DND-41 (cell line): ENCODE measurements around the gene CENPP.

Experiments used
- ATAC-seq: fragments of 200-7000 bp; cut with Tn5 transposase; 3 replicates; pipeline ENCODE4 v1.9.1; 2021; ENCODE audit warnings: low read depth; ENCODE audit not compliant: insufficient read depth
- DNase-seq: peaks from one replicate; pipeline ENCODE4 v3.0.0-alpha.2; 2020
- H2AFZ ChIP-seq: 2 replicates; pipeline ENCODE4 v1.6.0; 2012; ENCODE audit warnings: low read depth, low read length
- H3K27ac ChIP-seq: 2 replicates; pipeline ENCODE4 v1.5.1; 2012; ENCODE audit warnings: low read length, inconsistent platforms
- H3K27me3 ChIP-seq: fragments of 200-600 bp; sonication (generic); 2 replicates; pipeline ENCODE4 v1.6.0; 2012; ENCODE audit warnings: low read length, mild to moderate bottlenecking, inconsistent platforms; ENCODE audit not compliant: insufficient read depth, poor library complexity
- H3K36me3 ChIP-seq: 2 replicates; pipeline ENCODE4 v1.5.1; 2012; ENCODE audit warnings: low read length, inconsistent platforms; ENCODE audit not compliant: insufficient read depth
- H3K4me1 ChIP-seq: 2 replicates; pipeline ENCODE4 v1.5.1; 2012; ENCODE audit warnings: mild to moderate bottlenecking, low read length; ENCODE audit not compliant: insufficient read depth
- H3K4me2 ChIP-seq: 2 replicates; pipeline ENCODE4 v1.6.0; 2012; ENCODE audit warnings: mild to moderate bottlenecking, moderate library complexity, low read length, inconsistent platforms; ENCODE audit not compliant: insufficient read depth
- H3K4me3 ChIP-seq, 2 experiments: fragments of 200-600 bp in 1 of 2; shearing (Covaris generic) in 1 of 2; 2 replicates each; pipeline ENCODE4 v1.5.1; 2012 to 2016; ENCODE audit warnings: inconsistent platforms in 2 of 2, low read length in 2 of 2, mild to moderate bottlenecking in 2 of 2, low read depth in 1 of 2, moderate library complexity in 1 of 2
- H3K79me2 ChIP-seq: 2 replicates; pipeline ENCODE4 v1.6.0; 2012; ENCODE audit warnings: low read length, inconsistent platforms; ENCODE audit not compliant: insufficient read depth
- H3K9ac ChIP-seq: 2 replicates; pipeline ENCODE4 v1.6.0; 2012; ENCODE audit warnings: low read depth, mild to moderate bottlenecking, inconsistent platforms, low read length, moderate library complexity
- H3K9me3 ChIP-seq: 2 replicates; pipeline ENCODE4 v1.5.1; 2012; ENCODE audit warnings: low read length, moderate library complexity, mild to moderate bottlenecking, inconsistent platforms; ENCODE audit not compliant: insufficient read depth, severe bottlenecking
- H4K20me1 ChIP-seq: 2 replicates; pipeline ENCODE4 v1.6.0; 2012; ENCODE audit warnings: low read length; ENCODE audit not compliant: insufficient read depth
- EZH2 ChIP-seq: IDR thresholded peaks from 3 replicates; pipeline ENCODE4 v1.6.1; 2012; ENCODE audit warnings: borderline replicate concordance, low read depth, mild to moderate bottlenecking, moderate library complexity, low read length, inconsistent platforms; ENCODE audit not compliant: severe bottlenecking
- TF ChIP-seq, protein P1 (sequence below): IDR thresholded peaks from 2 replicates; pipeline ENCODE4 v1.5.1; 2012; ENCODE audit warnings: borderline replicate concordance, low read length, moderate library complexity, mild to moderate bottlenecking; ENCODE audit not compliant: poor library complexity, severe bottlenecking; ENCODE audit errors: extremely low read depth

Gene CENPP

DNA sequence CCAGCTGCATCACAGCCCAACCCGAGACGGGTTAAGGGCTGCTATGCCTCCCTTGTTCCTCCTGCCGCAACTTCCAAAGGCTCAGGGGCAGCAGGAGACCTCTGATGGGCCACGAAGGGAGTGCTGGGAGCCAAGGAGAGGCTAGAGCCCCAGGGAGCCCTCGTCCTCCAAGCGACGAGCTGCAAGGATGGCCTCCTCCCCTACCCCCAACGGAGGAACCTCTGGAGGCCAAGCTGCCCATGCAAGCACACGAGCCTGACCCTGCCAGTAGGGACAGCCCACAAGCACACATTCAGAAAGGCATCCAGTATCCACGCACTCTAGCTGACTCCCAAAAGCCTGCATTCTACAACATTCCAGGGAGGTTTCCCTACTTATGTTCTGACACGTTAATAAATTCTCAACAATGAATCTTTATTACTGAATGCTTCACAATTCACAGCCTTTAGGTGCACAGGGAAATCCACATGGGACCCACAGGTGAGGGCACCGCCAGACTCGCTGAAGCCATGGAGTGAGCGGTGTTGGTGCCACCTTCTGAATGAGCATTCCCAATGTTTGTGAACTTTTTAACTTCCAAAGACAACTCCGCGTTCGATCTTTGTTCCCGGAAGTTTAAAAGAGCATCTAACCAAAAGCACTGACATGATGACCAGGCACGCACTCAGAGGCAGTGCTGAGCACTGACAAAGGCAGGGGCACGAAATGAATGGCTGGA is 315.5 kb downstream of the CENPP start:
- TF ChIP-seq, protein P1, sequence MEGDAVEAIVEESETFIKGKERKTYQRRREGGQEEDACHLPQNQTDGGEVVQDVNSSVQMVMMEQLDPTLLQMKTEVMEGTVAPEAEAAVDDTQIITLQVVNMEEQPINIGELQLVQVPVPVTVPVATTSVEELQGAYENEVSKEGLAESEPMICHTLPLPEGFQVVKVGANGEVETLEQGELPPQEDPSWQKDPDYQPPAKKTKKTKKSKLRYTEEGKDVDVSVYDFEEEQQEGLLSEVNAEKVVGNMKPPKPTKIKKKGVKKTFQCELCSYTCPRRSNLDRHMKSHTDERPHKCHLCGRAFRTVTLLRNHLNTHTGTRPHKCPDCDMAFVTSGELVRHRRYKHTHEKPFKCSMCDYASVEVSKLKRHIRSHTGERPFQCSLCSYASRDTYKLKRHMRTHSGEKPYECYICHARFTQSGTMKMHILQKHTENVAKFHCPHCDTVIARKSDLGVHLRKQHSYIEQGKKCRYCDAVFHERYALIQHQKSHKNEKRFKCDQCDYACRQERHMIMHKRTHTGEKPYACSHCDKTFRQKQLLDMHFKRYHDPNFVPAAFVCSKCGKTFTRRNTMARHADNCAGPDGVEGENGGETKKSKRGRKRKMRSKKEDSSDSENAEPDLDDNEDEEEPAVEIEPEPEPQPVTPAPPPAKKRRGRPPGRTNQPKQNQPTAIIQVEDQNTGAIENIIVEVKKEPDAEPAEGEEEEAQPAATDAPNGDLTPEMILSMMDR, result no peak
- TF ChIP-seq EZH2, result no peak
- Histone ChIP-seq H4K20me1 (0 out of 2 replicates have a peak, but pooled peaks cover 7% of the 10 kb centered on the region), H3K36me3 (peaks cover 88% of the 10 kb centered on the region), H3K79me2 (no peaks in the 10 kb centered on the region), H3K9ac (no peak overlapping the region), H3K27ac (no peak overlapping the region), H3K27me3 (no peaks in the 10 kb centered on the region), H2AFZ (no peak overlapping the region), H3K4me2 (no peak overlapping the region), H3K4me3 (no peak overlapping the region), H3K4me1 (no peaks in the 10 kb centered on the region), H3K9me3 (no peaks in the 10 kb centered on the region)
- no peak for ATAC-seq
- DNase-seq, result no peak

DNA sequence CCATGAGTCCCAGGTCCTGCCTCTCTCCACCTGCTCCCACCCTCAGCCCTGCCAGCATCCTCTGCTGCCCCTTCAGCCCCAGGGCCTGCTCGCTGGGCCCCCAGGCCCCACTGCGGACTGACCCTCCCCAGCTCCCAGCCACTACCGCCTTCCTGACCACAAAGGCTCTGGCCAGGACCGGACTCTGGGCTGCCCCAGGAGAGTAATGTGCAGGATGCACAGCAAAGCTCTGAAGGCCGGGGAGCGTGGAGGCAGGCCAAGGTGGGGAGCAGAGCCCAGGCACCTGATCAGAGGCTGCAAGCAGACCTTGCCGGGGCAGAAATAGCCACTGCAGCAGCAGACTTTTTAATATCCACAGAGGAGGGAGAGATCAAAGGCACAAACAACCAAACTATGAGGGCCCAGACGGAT is 316.3 kb downstream of the CENPP start:
- TF ChIP-seq, protein P1, result no peak
- no peak for TF ChIP-seq EZH2
- Histone ChIP-seq H2AFZ (no peak overlapping the region), H3K4me3 (no peak overlapping the region), H3K36me3 (peaks cover 86% of the 10 kb centered on the region), H3K4me1 (no peaks in the 10 kb centered on the region), H3K9me3 (no peaks in the 10 kb centered on the region), H3K27ac (no peak overlapping the region), H3K27me3 (no peaks in the 10 kb centered on the region), H4K20me1 (0 out of 2 replicates have a peak, but pooled peaks cover 7% of the 10 kb centered on the region), H3K4me2 (no peak overlapping the region), H3K79me2 (no peaks in the 10 kb centered on the region), H3K9ac (no peak overlapping the region)
- ATAC-seq (no peak), DNase-seq (no peak)

DNA sequence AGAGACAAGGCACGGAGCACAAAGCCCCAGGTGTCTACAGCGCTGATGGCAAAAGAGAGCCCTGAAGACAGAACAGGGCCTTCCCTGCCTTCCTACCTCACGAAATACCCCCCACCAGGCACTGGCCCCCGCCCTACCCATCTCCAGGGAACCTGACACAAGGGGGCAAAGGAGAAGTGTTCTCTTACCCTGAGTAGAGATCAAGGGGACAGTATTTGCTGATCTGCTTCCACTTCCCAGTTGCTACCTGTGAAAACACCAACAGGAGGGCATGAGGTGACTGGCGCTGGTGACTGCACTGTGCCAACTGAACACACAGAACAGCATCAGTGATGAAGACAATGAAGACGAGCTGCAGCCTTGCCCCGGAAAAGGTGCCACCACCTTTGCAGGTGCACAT is 316.8 kb downstream of the CENPP start:
- Histone ChIP-seq H2AFZ (no peak overlapping the region), H3K4me3 (no peak overlapping the region), H3K79me2 (no peaks in the 10 kb centered on the region), H3K9me3 (no peaks in the 10 kb centered on the region), H3K27ac (no peak overlapping the region), H3K9ac (no peak overlapping the region), H3K36me3 (peaks cover 84% of the 10 kb centered on the region), H4K20me1 (0 out of 2 replicates have a peak, but pooled peaks cover 7% of the 10 kb centered on the region), H3K4me2 (no peak overlapping the region), H3K4me1 (no peaks in the 10 kb centered on the region), H3K27me3 (no peaks in the 10 kb centered on the region)
- no peak for ATAC-seq
- TF ChIP-seq EZH2, result no peak
- TF ChIP-seq, protein P1, result no peak
- no peak for DNase-seq

DNA sequence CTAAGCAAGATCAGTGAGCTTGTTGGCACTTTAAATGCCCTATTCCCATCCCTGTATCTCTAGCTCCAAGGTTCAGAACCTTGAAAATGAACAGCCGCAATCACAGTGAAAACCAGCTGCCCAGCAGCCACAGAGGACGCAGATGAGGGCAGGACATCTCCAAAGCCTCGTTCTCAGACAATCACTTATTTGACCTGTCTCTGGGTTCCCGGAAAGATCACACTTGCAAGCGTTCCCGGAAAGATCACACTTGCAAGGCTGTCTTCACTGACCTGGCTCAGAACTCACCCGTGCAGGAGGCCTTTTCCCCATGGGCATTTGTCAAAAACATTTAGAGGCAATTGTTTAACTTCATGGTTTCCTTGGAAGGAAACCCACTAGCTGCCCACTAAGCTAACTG is 318.5 kb downstream of the CENPP start:
- 0 out of 2 replicates have a peak, but pooled peaks cover 7% of the 10 kb centered on the region for H4K20me1 ChIP-seq
- no peaks in the 10 kb centered on the region for H3K79me2 ChIP-seq
- no peak for TF ChIP-seq EZH2
- TF ChIP-seq, protein P1, result no peak
- H3K4me3 ChIP-seq, result no peak overlapping the region
- H3K9ac ChIP-seq, result no peak overlapping the region
- ATAC-seq (no peak), DNase-seq (no peak)
- H2AFZ ChIP-seq, result no peak overlapping the region
- peaks cover 86% of the 10 kb centered on the region for H3K36me3 ChIP-seq
- no peak overlapping the region for H3K27ac ChIP-seq
- no peaks in the 10 kb centered on the region for H3K4me1 ChIP-seq
- H3K4me2 ChIP-seq, result no peak overlapping the region
- no peaks in the 10 kb centered on the region for H3K27me3 ChIP-seq
- H3K9me3 ChIP-seq, result no peaks in the 10 kb centered on the region
